ENCODE results near the gene INAFM2.
A peak's percentile ranks its signal among the peaks of the same experiment; 100 is the strongest.

INAFM2 gene

DNA sequence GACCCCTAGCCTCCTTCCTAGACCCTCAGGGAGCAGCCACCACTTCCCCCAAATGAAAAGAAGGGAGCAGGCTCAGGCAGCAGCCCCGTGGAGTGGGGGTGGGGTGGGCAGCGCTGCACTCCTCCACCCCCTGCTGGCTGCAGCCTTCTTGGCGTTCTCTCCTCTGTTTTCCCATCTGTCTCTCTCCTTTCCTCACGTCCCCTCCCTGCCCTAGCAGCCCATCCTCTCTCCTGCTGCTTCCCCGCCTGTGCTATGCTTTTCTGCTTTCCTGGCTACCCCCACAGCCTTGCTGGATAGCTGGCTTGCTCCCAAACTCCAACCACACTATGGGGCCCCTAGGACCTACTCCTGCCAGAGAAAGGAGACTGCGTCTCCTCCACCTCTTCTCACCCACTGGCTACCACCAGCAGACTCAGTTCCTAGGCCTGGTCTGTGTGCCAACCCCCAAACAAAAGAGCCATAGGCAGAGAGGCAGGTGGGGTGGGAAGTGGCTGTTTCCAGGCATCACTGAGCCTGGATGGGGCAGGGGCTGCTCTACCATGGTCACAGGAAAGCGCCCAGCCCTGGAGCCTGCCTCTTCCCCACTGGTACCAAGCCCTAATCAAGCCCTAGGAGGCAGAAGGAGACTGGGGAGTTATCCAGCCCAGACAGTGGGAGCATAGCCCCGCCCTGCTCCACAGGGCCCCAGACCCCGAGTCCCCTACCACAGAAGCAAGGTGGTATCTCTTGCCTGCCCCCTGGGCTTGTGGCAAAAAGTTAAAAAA is 31.1 kb downstream of the INAFM2 start:
- no peak overlapping the region for H3K4me3 ChIP-seq

DNA sequence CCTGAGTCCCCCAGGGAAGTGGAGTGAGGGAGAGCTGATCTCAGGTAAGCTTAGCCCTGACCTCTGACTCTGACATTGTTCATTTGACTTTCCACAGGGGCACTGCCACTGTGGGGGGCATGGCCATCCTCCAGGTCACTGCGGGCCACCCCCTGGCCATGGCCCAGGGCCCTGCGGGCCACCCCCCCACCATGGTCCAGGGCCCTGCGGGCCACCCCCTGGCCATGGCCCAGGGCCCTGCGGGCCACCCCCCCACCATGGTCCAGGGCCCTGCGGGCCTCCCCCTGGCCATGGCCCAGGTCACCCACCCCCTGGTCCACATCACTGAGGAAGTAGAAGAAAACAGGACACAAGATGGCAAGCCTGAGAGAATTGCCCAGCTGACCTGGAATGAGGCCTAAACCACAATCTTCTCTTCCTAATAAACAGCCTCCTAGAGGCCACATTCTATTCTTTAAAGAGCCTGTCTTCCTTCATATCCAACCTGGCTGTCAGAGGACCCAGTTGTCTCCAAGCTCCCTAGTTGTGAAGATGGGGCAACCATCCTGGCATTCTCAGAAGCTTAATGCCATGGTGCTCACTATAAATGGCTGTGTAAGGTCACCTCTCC is 32.6 kb downstream of the INAFM2 start:
- no peak overlapping the region for H3K27ac ChIP-seq
- no peak overlapping the region for H3K4me3 ChIP-seq

More for the DNA sequence above, 31.1 kb downstream of the INAFM2 start:
- H3K27ac ChIP-seq: no peak overlapping the region

DNA sequence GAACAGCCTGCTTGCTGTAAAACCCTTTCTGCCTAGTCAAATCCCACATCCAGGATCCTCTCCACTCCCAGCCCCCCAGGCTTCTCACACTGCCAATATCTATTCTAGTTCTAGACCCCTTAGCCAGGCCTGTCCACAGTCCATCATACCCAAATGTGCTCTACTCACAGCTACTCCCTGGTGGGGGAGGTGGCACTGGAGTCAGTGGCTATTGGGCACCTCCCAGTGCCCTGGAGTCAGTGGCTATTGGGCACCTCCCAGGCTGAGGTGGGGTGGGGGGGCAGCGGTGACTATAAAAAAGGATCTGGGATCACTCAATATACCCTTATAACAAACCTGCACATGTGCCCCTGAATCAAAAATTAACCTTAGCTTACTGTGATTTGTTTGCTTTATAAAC is 33.8 kb downstream of the INAFM2 start:
- H3K4me3 ChIP-seq: peak overlapping the region in 1 of 7 experiments; percentile 60

DNA sequence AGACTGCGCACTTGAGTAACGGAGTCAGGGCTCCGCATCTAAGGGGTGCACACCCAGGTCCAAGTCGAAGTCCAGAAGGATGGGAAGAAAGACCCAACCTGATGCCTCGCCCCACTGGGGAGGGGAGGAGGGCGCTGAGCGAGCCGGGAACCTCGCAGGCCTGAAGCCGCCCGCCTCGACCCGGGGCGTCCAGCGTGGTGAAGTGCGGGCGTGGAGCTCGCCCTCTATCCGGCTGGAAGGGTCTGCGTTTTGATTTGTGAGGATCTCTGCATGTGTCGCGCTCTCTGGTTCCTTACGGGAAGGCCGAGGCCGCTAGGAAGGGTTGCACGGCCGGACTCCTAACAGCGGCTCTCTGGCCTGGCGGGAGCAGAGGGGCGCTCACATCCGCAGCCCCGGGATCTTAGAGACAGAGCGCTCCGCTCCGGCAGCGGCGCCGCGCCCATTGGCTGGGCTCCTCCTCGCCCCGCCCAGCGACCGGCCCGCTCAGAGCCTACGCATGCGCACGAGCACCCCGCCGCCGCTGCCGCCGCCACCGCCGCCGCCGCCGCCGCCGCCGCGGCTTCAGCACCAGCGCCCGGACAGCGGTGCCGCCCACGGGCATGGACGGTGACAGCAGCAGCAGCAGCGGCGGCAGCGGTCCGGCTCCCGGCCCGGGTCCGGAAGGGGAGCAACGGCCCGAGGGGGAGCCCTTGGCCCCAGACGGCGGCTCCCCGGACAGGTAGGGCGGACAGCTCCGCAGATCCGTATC is 34.4 kb downstream of the INAFM2 start, which contains the start of gene DISP2:
Gene DISP2 (plus strand): TSS at position 497 of the 748 bp plus-strand sequence. CDS start 103 bp downstream, at position 600.
- Histone ChIP-seq H3K4me3 (peak within 1 kb of the TSS; percentile 29 to 60 (median 52)), H3K27ac (no peak within 1 kb of the TSS)

More for the DNA sequence above, 33.8 kb downstream of the INAFM2 start:
- no peak overlapping the region for H3K27ac ChIP-seq

DNA sequence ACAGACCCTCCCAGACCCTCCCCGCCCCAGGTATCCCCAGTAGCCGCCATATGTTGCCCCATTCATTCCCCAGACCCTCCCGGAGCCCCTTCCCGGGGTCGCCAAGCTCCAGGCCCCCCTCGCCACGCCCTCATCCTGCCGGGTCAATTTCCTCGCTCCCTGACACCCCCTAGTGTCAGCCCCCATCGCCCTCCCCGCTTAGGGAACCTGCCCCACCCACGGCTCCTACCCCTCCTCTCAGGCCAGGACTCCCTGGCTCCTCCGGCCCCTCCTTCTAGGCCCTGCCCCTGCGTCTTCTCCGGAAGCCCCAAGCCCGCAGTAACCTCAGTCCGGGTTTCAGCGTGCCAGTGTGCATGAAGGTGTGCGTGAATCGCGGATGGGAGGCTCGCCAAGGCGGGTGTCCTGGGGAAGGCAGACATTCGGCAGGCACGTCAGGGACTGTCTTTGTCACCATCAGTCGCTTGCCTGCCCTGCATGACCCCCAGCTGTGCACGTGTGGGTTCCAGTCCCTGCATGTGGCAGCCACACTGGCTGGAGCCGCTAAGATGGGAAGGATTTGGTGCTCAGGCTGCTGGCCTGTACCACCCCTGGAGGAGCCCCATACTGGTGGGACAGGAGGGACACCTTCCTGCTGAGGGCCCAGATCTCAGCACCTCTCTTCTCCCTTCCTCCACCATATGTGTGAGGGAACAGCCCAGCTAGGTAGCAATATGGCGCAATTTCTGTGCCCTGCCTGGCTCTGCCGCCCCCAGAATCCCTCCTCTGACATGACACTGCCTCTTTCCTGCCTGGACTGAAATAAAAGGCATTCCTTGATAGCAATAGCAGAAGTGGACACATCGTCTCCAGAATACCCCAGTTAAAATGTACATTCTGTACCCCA is 35.2 kb downstream of the INAFM2 start:
- Histone ChIP-seq H3K27ac (no peak overlapping the region), H3K4me3 (peak overlapping the region; percentile 29 to 60 (median 52))

DNA sequence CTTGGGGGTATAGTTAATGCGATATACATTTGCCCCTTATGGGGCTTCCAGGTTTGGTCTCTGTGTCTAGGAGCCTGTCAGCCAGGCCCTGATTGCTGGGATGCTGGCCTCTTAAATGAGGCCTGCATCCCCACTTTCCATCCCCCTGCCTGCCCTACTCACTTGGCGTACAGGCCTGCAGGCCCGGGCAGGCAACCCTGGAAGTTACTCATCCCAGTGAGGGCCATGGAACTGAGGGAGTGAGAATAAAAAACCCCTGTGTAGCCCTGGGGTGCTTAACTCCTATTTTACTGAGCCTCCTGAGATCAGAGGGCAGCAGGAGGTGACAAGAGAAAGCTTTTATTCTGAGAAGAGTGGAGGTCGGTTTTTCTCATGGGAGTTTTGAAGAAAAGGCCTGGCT is 36.5 kb downstream of the INAFM2 start:
- no peak overlapping the region for H3K27ac ChIP-seq

DNA sequence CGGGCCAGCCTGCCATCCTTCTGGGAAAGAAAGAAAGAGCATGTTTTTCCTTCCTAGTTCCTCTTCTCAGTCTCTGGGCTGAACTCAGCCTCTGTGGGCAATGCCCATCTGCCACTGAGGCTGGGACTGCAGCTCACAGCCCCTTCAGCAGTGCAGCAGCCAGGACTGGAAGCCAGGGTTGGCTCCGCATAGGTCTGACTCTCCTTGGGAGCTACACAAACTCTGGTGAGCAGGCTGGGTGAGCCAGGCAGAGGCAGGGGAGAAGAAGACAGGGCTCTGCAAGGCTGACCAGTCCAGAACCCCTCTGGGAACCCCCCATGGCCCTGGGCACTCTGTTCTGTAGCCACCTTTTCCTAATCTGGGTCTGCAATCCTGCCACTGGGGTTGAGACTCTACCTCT is 38.1 kb downstream of the INAFM2 start:
- no peak overlapping the region for H3K4me3 ChIP-seq

More for the DNA sequence above, 36.5 kb downstream of the INAFM2 start:
- no peak overlapping the region for H3K4me3 ChIP-seq

DNA sequence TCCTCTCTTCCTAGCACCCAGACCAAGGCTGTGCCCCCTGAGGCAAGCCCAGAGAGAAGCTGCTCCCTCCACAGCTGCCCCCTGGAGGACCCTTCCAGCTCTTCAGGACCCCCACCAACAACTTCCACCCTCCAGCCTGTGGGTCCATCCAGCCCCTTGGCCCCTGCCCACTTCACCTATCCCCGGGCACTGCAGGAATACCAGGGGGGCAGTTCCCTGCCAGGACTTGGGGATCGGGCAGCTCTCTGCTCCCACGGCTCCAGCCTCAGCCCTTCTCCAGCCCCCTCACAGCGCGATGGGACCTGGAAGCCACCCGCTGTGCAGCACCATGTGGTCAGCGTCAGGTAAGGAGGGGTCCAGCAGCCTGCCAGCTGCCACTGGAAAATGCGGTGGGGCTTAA is 40.1 kb downstream of the INAFM2 start:
- no peak overlapping the region for H3K4me3 ChIP-seq
- no peak overlapping the region for H3K27ac ChIP-seq

More for the DNA sequence above, 38.1 kb downstream of the INAFM2 start:
- H3K27ac ChIP-seq: no peak overlapping the region

DNA sequence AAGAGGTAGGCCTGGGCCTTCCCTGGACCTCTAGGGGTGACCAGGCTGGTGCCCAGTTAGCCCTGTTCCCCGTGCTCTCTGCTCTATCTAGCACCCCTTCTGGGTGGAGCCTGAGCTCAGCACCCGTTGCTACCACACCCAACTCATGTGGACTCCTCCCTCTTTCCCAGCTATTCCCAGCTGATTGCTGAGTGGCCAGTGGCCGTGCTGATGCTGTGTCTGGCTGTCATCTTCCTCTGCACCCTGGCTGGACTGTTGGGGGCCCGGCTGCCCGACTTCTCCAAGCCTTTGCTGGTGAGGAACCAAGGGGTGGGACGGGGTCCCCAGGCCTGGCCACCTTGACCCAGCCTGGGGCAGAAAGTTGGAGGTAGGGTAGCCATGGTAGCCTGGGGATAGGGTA is 40.8 kb downstream of the INAFM2 start:
- no peak overlapping the region for H3K4me3 ChIP-seq
- no peak overlapping the region for H3K27ac ChIP-seq

DNA sequence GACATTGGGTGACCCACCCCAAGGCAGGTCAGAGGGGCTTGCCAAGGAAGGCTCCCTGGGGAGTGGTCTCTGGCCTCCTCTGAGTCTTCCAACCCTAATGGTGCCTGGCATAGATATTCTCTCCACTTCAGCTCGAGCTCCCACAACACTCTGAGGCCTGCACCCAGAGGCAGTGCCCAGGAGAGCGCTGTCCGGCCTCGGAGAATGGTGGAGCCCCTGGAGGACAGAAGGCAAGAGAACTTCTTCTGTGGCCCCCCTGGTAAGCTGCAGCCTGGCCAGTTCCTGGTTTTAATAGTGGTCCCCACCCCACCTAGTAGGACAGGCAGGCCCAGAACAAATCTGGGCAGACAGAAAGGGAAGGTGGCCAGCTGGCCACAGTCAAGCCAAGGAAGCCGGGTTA is 41.5 kb downstream of the INAFM2 start:
- no peak overlapping the region for H3K4me3 ChIP-seq
- H3K27ac ChIP-seq: no peak overlapping the region

DNA sequence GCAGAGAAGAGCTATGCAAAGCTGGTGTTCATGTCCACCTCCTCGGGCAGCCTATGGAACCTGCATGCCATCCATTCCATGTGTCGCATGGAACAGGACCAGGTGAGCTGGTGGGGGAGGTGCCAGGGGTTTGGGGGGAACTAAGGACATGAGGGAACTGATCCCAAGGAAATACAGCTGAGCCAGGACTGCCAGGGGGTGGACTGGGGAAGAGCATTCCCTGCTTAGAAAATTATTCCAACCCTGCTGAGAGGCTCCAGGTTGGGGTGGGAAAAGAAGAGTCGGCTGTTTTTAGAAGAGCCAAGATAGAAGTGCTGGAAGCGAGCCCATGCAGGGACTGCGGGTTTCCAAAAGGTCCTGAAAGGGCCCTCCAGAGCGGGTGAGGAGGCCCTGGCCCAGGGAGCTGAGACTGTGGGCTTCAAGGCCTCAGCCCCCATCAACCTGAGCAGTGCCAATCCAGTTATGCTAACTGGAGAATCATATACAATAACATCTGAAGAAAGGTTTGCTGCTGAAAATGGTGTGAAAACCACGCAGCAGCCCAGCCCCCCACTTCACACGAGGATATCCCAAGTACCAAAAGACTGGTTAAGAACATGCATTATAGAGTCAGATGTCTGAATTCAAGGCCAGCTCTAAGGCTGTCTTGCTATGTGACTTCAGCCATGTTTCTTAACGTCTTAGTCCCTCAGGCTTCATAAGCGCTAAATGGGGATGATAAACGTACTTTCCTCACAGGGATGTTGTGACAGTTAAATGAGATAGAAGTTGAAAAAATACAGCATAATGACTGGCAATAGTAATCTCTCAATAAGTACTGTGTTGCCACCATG is 42.3 kb downstream of the INAFM2 start:
- no peak overlapping the region for H3K27ac ChIP-seq
- no peak overlapping the region for H3K4me3 ChIP-seq

DNA sequence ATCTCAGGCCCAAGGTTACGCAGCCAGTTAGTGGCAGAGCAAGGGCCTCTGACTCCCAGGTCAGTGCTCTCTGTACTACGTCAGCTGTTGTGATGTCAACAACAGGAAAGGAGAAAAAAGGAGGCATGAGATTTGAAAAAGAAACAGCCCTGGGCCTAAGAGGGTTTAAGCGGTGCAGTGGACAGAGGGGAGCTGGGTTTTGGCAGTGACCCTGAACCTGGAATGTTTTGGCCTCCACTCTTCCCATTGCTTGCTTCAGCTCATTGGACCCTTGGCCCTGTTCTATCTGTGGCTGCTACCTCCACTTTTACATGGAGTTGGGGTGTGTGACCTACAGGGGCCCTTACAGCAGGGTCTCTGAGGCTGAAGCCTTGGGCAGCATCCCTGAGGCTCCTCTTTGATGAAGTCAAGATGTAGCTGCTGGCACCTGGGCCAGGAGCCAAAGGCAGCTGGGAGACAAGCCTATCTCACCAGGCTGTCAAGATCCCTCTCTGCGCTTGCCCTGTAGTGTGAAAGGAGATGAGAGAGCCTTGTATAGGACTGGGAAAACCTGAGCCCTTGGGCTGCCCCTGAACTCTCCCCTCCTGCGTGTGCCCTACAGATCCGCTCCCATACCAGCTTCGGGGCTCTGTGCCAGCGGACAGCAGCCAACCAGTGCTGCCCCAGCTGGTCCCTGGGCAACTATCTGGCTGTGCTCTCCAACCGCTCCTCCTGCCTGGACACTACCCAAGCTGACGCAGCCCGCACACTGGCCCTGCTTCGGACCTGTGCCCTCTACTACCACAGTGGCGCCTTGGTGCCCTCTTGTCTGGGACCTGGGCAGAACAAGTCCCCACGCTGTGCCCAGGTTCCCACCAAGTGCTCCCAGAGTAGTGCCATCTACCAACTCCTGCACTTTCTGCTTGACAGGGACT is 43.2 kb downstream of the INAFM2 start:
- Histone ChIP-seq H3K27ac (peak overlapping the region in 2 of 21 experiments; percentile 25 to 77), H3K4me3 (peak overlapping the region in 1 of 7 experiments; percentile 37)

DNA sequence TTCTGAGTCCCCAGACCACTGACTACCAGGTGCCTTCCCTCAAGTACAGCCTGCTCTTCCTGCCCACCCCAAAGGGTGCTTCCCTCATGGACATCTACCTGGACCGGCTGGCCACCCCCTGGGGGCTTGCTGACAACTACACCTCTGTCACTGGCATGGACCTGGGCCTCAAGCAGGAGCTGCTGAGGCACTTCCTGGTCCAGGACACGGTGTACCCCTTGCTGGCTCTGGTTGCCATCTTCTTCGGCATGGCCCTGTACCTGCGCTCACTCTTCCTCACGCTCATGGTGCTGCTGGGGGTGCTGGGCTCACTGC is 43.8 kb downstream of the INAFM2 start:
- H3K4me3 ChIP-seq: peak overlapping the region in 6 of 7 experiments; percentile 13 to 44 (median 28)

DNA sequence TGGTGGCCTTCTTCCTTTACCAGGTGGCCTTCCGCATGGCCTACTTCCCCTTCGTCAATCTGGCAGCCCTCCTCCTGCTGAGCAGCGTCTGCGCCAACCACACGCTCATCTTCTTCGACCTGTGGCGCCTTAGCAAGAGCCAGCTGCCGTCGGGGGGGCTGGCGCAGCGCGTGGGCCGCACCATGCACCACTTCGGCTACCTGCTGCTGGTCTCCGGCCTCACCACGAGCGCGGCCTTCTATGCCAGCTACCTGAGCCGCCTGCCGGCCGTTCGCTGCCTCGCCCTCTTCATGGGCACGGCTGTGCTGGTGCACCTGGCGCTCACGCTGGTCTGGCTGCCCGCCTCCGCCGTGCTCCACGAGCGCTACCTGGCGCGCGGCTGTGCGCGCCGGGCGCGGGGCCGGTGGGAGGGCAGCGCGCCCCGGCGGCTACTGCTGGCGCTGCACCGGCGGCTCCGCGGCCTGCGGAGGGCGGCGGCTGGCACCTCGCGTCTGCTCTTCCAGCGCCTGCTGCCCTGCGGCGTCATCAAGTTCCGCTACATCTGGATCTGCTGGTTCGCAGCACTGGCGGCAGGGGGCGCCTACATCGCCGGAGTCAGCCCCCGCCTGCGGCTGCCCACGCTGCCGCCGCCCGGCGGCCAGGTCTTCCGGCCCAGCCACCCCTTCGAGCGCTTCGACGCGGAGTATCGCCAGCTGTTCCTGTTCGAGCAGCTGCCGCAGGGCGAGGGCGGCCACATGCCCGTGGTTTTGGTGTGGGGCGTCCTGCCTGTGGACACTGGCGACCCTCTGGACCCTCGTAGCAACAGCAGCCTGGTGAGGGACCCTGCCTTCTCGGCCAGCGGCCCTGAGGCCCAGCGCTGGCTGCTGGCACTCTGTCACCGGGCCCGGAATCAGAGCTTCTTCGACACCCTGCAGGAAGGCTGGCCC is 44.5 kb downstream of the INAFM2 start:
- H3K4me3 ChIP-seq: peak overlapping the region; percentile 13 to 44 (median 30)
- peak overlapping the region in 7 of 21 experiments; percentile 25 to 77 (median 39) for H3K27ac ChIP-seq

More for the DNA sequence above, 43.8 kb downstream of the INAFM2 start:
- peak overlapping the region in 6 of 21 experiments; percentile 25 to 77 (median 49) for H3K27ac ChIP-seq

DNA sequence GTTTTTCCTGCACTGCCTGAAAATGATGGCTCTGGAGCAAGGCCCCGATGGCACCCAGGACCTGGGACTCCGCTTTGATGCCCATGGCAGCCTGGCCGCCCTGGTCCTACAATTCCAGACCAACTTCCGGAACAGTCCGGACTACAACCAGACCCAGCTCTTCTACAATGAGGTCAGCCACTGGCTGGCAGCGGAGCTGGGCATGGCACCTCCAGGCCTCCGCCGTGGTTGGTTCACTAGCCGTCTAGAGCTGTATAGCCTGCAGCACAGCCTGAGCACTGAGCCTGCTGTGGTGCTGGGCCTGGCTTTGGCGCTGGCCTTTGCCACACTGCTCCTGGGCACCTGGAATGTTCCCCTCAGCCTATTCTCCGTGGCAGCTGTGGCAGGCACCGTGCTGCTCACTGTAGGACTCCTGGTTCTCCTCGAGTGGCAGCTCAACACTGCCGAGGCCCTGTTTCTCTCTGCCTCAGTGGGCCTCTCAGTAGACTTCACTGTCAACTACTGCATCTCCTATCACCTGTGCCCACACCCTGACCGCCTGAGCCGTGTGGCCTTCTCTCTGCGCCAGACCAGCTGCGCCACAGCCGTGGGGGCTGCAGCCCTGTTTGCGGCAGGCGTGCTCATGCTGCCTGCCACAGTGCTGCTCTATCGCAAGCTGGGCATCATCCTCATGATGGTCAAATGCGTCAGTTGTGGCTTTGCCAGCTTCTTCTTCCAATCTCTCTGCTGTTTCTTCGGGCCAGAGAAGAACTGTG is 45.4 kb downstream of the INAFM2 start:
- Histone ChIP-seq H3K27ac (no peak overlapping the region), H3K4me3 (no peak overlapping the region)

DNA sequence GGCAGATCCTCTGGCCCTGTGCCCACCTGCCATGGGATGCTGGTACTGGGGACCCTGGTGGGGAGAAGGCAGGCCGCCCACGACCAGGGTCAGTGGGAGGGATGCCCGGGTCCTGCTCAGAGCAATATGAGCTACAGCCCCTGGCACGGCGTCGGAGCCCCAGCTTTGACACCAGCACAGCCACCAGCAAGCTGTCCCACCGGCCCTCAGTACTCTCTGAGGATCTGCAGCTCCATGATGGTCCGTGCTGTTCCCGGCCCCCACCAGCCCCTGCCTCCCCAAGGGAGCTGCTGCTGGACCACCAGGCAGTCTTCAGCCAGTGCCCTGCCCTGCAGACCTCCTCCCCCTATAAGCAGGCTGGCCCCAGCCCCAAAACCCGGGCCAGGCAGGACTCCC is 46.0 kb downstream of the INAFM2 start:
- no peak overlapping the region for H3K27ac ChIP-seq

More for the DNA sequence above, 46.0 kb downstream of the INAFM2 start:
- H3K4me3 ChIP-seq: no peak overlapping the region

Measured in skin epidermis (tissue), 12 donors.